Activated gamma-delta T cell treated with anti-CD3 and anti-CD28 coated beads, Interleukin-2, amount 50 U/mL, for 16 hours (primary cell): Measurements from ENCODE around the gene FOSB.
A peak's percentile ranks its signal among the peaks of the same experiment; 100 is the strongest.

Source experiments
- DNase-seq: peaks from one replicate; pipeline ENCODE4 v3.0.0-alpha.2; 2020; ENCODE audit warnings: low read depth

The FOSB gene

DNA sequence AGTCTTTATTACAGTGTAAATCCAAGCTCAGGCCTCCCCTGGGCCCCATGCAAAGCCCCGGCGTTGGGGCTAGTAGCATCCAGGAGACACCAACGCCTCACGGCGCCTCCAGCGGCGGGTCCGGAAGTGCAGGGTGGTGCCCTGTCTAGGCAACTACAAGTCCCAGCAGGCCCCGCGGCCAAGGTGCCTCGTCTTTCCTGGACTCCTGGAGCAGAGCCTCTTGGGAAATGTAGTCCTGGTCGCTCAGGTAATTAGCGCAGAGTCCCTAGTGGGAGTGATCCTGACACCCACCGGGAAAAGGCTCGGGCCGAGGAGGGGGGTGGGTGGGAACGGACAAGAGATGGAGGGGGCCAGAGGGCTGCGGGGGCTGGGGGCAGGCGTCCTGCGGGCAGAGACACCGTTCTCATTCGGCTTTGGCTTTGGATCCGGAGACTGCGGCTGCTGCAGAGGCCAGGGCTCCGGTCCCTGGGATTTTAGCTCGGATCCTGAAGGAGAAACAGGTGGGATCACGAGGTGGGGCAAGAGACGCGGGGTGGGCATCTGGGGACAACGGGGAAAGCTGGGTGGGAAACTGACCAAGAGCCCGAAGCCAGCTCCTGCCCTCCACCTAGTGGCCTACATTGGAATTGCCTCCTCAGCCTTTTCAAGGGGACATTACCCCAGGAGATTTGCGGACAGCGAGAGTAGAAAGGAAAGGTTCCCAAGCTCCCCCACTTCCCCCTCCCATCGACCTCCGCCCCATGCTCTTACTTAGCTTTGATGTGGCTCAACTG, 17.7 kb downstream of the FOSB start:
- peak; percentile 96 for DNase-seq

DNA sequence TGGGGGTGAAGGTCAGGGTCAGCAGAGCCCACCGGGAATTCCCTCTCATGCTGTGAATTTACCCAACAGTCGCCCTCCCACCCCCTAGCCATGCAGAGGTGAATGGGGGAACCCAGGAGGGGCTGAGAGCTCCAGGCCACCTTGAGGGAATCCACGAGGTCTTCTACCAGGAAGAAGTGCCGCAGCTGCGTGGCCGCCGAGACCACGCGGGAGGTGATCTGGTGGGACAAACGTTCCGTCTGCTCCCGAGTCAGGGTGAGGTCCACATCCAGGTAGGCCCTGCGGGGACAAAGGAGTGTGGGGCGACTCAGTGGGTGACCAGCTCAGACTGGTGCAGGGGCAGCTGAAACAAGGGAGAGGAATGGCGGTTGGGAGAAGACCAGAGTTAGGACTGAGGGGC, 20.9 kb downstream of the FOSB start:
- no peak for DNase-seq

DNA sequence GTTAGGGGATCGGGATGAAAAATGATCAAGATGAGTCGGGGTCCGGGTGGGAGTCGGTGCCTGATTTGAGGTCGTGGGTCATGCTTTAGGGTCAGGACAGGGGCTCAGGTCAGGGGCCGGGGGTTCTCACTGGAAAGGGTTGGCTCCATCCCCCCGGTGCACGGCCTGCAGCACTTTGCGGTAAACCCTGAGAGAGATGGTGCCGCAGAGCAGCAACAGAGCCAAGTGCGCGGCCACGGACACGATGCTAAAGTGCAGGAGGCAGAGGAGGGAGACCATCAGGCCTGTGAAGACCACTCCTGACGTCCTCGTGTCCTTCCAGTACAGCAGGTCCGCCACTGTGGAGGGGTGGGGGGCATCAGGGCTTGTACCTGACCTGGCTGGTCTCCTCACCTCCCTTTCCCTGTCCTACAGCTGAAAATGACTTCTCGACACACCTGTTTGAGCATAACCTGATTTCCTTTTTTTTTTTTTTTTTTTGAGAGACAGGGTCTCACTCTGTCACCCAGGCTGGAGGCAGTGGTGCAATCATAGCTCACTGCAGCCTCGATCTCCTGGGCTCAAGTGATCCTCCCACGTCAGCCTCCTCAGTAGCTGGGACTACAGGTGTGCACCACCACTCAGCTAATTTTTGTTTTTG, 21.5 kb downstream of the FOSB start:
- no peak for DNase-seq

DNA sequence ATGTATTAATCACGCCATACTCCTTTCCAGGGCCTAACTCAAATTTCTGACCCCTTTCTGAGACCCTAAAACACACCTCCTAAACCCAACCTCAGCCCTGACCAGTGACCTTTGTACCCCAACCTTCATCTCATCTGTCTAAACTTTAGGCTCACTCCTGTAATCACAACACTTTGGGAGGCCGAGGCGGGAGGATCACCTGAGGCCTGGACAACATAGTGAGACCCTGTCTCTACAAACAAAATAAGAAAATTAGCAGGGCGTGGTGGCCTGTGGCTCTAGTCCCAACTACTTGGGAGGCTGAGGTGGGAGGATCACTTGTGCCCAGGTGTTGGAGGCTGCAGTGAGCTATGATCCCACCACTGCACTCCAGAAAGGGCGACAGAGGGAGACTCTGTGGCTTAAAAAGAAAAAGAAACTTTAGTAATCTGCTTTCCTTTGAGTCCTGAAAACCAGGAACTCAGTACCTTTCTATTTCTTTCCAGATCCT, 24.4 kb downstream of the FOSB start:
- no peak for DNase-seq

DNA sequence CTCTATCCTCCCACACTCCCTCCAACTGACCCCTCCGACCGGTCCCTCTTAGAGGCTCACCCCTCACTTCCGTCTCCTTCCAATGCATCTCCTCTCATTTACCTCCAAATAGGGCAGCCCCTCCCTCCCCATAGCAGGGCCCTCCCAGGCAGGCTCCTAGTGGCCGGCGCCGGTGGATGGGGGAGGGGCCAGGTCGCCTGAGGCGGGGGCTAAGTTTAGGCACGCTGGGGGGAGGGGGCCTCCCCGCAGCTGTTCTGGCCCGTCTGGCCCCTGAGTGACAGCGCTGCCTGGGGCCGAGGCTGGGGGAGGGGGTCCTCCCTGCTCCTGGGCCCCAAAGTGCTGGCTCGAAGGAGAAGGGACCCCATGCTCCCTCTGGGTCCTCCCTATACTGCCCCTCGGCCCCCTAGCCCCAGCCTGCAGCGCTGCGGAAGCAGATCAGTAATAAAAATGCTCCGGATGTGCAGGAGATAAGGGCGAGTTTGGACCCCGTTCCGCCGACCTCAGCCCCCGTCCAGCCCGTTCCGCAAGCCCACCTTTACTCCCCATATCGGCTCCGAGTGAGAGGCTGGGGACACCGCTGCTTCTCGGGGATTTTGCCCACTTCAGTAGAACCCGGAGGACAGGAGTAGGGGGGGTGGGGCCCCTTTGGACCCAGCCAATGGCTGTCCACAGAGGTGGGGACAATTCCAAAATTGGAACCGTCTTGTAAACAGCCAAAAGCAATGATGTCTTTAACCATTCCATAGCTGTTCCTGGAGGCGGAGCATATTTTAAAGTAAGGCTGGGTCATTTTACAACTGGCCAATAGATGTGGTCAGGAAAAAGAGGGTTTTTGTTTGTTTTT, 25.1 kb downstream of the FOSB start:
- DNase-seq: no peak

DNA sequence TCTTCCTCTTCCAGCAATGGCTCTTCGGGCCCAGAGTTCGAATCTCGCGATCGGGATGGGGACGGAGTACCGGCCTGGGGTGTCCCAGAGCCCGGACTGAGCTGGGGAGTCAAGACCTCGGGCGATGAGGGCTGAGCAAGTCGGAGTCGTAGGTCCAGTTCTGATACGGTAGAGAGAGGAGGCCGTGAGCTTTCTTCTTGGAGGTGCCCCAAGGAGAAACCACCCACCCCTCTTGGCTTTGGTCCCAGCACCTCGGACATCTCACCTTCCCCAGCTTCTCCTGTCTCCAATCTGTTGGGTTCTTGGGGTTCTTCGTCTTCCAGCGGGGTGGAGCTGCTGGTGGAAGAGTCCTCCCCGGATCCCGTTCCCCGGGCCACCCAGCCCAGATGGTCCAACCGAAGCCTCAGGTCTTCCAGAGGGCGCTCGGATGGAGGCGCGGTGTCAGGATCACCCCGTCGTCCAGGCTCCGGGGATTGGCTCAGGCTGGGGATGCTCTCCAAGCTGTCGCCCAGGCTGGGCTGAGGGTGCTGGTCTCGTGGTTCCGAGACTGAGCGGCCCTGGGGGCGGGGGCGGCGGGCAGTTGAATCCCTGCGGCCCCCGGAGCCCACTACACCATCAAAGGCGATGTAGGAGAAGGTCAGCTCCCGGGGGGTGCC, 26.6 kb downstream of the FOSB start:
- DNase-seq: no peak

DNA sequence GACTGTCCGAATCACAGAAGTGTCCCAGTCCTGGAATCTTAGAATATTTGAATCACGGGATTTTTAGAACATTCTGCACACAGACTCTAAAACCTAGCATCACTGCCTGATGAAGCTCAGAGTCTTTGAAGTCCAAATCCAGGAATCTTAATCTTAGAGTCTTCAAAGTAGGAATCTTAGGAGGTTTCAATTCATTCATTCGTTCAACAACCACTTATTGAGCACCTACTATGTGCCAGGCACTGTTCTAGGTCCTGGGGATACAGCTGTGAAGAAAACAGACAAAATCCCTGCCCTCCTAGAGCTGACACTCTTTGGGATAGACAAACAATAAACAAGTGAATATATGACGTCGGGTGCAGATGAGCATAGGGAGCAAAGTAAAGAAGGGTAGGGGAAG, 27.4 kb downstream of the FOSB start:
- no peak for DNase-seq

DNA sequence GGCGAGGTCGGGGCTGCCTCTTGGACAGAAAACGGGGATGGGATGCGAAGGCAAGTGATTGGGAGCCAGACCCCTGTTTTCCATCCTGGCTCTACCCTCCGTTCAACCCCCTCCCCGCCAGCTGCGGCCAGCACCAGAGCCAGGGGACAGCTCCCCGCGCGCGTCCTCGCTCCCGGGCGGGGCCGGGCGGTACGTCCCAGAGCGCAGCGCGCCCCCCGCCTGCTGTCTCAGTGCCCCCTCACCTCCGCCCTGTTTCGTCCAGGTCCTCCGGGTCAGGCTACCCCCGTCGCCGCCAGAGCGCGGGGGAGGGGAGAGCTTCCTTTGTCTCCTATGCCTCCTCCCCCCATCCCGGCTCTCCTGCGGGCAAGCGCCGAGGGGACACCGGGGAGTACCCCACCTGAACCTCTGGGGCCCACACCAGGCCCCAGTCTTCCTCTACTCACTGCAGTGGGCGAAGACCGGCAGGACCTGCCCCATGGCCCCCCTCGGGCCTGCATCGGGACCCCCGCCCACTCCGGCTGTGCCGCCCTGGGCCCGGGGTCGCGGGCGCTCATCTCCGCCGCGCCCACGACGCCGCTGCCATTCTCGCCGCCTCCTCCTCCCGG, 28.7 kb downstream of the FOSB start:
- DNase-seq: no peak

DNA sequence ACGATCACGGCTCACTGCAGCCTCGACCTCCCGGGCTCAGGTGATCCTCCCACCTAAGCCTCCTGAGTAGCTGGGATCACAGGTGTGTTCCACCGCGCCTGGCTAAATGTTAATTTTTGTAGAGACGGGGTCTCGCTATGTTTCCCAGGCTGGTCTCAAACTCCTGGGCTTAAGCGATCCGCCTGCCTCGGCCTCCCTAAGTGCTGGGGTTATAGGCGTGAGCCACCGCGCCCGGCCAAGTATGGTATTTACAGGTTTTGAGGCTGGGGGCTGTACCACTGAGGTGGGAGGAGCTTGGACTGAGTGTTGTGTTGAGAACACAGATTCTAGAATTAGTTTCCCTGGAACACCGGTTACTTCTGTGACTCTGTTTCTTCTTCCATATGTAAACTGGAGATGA, 30.0 kb downstream of the FOSB start:
- no peak for DNase-seq

DNA sequence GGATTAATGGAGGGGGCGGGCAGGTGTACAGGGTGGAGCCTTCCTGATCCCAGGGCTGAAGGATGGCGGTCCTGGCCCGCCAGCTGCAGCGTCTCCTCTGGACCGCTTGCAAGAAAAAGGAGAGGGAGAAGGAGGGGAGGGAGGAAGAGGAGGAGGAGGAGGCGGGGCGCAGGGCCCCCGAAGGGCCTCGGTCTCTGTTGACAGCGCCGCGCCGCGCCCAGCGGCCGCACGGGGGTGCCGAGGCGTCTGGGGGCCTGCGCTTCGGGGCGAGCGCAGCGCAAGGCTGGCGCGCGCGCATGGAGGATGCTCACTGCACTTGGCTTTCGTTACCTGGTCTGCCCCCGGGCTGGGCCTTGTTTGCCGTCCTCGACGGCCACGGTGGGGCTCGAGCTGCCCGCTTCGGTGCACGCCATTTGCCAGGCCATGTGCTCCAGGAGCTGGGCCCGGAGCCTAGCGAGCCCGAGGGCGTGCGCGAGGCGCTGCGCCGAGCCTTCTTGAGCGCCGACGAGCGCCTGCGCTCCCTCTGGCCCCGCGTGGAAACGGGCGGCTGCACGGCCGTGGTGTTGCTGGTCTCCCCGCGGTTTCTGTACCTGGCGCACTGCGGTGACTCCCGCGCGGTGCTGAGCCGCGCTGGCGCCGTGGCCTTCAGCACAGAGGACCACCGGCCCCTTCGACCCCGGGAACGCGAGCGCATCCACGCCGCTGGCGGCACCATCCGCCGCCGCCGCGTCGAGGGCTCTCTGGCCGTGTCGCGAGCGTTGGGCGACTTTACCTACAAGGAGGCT, 30.8 kb downstream of the FOSB start, which contains the start of gene PPM1N:
TSS of gene PPM1N (plus strand) at position 33 of the 785 bp plus-strand sequence. CDS start at position 63, 30 bp downstream.
- DNase-seq: peak; percentile 49

DNA sequence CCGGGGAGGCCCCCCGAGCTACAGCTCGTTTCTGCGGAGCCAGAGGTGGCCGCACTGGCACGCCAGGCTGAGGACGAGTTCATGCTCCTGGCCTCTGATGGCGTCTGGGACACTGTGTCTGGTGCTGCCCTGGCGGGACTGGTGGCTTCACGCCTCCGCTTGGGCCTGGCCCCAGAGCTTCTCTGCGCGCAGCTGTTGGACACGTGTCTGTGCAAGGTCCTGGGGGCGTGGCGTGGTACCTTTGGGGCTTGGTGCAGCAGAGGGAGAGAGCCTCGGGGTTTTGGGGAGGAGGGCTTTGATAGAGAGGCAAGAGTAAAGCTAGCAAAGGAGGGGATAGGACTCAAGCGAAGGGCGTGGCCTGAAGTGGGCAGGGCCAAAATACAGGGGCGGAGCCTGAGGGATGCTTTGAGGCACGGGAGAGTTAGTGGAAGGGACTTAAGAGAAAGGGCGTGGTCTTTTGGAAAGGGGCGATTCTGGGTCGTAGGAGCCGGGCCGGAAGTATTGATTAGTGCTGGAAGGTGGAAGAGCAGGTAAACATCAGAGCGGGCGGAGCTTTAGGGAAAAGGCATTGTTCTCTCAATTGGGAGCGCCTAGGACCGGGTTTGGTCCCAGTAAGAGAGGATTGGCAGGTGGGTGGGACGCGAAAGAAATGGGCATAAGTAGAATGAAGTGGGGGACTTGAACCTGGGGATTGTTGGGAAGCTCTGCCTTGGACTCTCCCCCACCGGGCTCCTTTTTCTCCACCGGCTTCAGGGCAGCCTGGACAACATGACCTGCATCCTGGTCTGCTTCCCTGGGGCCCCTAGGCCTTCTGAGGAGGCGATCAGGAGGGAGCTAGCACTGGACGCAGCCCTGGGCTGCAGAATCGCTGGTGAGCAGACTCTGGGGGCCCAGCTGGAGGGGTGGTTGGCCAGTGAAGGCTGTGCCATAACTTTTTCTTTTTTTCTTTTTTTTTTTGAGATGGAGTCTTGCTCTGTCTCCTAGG, 31.7 kb downstream of the FOSB start:
- DNase-seq: no peak

DNA sequence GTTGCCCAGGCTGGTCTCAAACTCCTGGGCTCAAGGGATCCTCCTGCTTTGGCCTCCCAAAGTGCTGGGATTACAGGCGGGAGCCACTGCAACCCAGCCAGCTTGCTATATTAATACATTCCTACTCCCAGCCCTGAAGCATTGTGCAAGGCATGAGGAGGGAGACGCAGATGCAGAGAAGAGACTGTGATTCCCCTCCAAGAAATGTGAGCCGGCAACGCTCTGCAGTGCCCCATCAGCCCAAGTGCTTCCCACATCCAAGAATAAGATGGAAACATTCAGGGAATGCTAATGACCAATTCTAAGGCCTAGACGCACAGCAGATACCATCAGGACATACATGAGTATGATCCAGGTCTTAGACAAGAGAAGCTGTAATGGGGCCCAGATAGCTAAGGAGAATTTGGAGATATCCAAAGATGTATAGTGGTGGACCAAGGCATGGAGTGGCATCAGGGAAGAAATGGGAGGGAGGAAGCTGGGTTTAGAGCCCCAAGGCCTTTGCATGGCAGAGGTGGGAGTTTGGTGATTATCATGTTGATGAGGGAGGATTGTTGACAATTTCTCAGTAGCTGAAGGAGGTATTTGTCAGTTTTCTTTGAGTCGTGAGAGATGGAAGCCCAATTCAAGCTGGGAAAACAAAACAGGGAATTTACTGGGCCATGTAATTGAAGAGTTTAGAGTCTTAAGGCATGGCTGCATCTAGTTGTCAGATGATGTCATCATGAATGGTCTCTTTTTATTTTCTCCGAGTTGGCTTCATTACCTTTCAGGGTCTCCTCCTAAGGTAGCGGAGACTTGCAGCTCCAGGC, 33.3 kb downstream of the FOSB start:
- no peak for DNase-seq

DNA sequence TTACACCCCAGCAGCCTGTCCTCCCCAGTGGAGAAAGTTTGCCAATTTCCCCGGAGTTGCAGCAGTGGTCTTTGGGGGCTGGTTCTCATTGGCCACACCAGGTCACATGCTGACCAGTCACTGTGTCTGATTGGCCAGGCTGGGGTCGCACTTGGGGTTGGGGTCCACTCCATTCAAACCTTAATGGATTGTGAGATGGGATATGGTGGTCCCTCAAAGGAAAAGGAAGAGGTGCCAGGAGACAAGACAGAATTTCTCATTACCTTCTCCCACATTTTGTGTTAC, 33.9 kb downstream of the FOSB start:
- DNase-seq: no peak

DNA sequence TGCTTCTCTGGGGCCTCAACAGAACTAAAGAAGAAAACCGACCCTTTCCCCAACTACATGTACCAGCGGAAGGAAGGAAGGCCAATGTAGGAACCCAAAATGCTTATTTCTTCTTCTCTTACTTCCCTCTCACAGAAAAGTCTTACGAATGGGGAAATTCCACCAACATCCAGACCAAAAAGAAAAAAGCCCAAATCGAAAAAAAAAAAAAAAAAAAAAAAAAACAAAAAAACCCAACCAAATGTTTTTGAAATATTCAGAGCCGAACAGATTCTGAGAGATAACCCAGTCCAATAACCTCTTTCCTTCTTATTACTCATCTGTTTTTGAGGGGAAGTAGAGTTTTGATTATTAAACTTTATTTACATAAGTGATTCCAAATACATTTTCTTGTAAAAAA, 34.3 kb downstream of the FOSB start:
- no peak for DNase-seq

DNA sequence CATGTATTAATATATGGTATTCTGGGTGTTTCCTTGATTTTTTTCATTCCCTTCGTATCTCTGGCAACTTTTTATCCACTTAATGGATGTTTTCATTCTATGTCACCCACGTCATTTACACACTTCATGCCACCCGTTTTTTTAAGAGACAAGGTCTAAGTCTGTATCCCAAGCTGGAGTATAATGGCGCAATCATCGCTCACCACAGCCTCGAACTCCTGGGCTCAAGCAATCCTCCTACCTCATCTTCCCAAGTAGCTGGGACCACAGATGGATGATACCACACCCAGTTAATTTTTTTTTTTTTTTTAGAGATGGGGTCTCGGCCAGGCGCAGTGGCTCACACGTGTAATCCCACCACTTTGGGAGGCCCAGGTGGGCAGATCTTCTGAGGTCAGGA, 36.1 kb downstream of the FOSB start:
- no peak for DNase-seq

DNA sequence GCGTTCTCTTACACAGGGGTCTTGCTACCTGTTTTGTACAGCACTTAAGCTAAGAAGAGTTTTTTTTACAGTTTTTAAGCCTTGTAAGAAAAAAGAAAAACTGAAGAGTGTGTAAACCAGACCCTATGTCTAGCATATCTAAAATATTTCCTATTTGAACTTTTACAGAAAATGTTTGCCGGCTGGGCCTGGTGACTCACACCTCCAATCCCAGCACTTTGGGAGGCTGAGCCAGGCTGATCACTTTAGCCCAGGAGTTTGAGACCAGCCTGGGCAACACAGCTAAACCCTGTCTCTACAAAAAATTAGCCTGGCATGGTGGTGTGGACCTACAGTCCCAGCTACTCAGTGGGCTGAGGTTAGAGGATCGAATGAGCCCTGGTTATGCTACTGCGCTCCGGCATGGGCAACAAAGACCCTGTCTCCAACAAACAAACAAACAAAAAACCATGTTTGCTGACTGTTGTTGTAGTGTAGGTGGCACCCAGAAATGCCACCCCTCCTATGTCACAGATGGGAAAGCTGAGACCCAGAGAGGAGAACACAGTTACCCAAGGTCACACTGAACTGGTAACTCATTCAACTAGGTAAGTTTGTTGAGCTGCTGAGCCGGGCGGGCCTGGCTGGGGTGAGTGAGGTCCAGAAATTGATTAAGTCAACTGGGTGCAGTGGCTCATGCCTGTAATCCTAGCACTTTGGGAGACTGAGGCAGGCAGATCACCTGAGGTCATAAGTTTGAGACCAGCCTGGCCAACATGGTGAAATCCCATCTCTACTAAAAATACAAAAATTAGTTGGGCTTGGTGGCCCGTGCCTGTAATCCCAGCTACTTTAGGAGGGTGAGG, 37.6 kb downstream of the FOSB start:
- no peak for DNase-seq

DNA sequence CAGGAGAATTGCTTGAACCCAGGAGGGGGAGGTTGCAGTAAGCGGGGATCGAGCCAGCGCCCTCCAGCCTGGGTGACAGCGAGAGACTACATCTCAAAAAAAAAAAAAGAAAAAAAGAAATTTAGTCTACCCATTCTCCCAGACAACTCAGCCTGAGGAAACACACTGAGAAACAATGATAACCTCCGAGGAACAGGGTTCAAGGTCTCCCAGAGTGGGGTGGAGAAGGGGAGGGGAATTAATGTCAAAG, 38.1 kb downstream of the FOSB start:
- DNase-seq: no peak

DNA sequence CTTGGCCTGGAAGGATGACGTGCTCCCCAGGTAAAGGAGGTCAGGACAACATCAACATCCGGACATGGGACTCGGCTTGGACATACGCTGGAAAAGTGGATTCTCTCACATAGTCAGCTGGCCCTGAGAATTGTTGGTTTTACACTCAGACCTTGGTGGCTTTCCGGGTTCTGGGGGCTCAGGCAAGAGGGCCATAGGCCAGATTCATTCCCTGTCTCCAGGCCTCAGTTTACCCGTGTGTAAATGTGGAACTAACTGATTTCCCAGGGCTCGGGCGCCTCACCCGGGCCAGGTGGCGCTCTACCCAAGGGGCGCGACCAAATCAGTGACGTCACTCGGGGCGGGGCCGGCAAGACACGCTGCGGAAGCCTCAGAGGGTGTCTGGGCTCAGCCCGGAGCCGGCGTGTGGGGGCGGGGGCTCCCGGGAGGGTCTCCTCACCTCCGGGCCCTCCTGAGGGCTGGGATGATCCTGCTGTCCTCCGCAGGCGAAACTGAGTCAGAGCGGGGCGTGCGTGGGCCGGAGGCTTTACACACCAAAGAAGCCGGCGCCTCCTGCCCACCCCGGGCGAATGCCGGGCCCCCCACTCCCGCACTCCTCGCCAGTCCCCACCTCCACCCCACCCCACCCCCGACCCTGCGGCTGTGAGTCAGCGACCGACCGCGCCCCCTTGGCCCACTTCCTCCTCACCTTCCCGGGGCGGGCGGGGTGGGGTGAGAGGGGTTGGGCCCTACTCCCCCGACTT, 38.6 kb downstream of the FOSB start:
- peak; percentile 98 for DNase-seq
